Stimulated activated CD4-positive, alpha-beta T cell treated with anti-CD3 and anti-CD28 coated beads, Interleukin-1b, Interleukin-23, amount 100 ng/mL, for 1 hour (primary cell): ENCODE results near the gene GPATCH2.
"Not testable (repeated sequence)": the region's sequence is repeated elsewhere in the genome, so short reads cannot be mapped to it uniquely, and the experiment has no call there.

Experiments used
- DNase-seq, 2 donors: peaks; one replicate each; pipeline ENCODE4 v3.0.0-alpha.2; 2020; ENCODE audit warnings: low read depth in 2 of 2

Gene GPATCH2

DNA sequence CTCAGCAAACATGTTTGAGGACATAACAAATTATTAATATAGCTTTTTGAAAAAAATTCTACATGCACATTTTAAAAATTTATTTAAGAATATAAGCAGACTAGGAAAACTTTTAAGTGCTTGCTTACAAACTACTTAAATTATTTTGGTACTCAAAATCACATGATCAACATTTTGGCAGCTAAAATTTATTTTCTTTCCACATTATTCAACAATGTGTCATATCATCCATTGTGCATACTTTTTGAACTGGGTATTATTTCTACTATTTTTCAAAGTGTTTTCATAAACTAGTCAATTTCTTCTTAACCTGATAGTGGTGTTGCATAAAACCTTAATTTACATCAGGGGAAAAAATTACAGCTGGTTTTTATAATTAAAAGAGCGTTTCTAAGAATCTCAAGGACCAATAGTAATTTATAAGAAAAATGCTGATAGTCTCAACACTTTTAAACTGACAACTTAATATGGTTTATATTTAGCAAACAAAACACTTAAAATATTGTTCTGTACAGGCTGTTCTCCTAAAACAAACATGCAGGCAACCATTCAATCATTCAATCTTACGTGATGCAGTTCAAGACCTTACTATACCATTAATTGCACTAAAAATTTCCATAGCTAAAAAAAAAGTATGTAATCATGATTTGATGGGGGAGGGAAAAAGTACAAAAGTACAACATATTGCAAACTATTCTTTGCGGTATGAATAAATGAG is 105.0 kb downstream of the GPATCH2 start:
- DNase-seq: no peak

GRCh38 chr1:217524787-217525520 is 105.9 kb downstream of the GPATCH2 start:
- DNase-seq: no peak

GRCh38 chr1:217523921-217524320 is 107.0 kb downstream of the GPATCH2 start:
- not testable (repeated sequence) for DNase-seq

DNA sequence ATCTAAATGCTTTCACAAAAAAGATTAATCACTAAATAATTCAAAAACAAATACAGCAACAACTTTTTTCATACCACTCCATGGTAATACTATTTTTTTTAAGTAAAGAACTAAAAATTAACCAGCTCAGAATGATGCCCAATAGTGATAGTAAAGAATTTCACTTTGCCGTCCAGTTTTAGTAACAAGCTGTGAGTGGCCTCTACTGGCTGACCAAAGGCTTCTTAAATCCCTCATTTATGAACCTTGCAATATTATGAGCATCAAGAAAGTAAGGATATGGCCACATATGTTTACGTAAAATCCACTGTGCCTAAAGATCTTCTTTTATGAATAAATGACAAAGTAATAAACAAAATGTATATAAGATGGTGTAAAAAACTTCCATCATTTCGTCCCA is 108.6 kb downstream of the GPATCH2 start:
- no peak for DNase-seq

GRCh38 chr1:217521317-217521716 is 109.6 kb downstream of the GPATCH2 start:
- no peak for DNase-seq

- DNase-seq: no peak
Measured at GRCh38 chr1:217506878-217507277, 124.0 kb downstream of the GPATCH2 start.

DNA sequence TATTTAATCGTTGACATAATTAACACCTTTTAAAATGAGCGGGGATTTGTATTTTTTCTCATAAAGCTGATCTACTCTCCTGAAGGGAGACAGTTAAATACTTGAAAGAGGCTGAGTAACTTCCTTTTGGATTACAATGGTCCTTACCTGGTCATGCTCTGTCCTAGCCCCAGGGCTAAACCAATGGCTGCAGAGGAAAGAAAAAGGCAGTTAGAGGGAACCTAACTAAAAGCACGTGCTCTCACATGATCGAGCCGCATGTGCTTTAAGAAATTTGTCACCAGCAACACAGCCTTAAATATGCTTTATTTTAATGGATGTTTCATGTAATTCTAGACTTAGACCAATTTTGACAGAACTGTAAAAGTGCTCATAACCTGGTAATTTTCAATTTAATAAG is 132.7 kb downstream of the GPATCH2 start:
- no peak for DNase-seq

GRCh38 chr1:217495249-217495648 is 135.6 kb downstream of the GPATCH2 start:
- DNase-seq: no peak

DNA sequence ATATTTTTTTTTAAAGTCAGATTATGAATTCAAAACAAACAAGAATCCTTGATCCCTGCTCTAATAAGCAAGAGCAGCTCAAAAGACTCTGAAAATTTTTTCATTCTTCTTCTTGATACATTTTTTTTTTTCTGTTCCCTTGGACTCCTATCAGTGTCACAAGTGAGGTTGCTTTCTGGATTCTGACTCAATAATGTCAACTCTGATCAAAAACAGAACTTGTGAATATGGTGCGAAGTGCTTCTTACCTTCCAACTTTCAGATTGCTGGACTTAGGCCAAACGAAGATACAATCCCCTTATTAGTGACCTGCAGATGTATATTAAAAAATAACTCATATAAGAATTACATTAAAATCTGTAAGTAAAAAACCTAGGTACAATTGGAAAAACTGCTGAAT is 136.1 kb downstream of the GPATCH2 start:
- DNase-seq: no peak

DNA sequence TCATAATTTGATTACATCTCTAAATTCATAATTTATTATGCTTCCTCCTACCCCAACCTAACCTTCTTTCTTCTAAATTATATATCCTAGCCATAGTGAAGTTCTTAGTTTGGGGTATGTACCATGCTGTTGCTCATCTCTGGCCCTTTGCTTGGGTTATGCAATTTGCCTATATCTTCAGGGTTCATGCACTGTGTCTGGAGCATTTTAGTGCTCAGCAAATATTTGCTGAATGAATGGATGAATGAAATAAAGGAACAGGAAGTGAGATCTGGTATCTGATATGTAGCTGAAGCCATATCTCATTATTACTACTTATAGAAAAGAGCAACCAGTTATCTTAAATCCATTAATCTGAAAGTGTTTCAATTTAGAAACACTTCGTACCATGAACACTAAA is 137.6 kb downstream of the GPATCH2 start:
- DNase-seq: no peak

DNA sequence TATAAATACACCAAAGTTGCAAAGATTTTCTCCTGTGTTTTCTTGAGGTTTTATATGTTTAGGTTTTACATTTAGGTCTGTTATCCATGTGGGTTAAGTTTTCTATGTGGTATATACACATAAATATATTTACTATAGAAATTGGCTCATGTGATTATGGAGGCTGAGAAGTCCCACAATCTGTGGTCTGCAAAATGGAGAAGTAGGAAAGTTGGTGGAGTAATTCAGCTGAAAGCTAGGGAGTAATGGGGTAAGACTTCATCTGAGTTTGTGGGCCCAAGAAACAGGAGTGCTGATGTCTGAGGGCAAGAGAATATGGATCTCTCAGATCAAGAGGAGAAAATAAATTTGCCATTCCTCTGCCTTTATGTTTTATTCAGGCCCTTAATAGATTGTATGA is 146.0 kb downstream of the GPATCH2 start:
- DNase-seq: no peak

DNA sequence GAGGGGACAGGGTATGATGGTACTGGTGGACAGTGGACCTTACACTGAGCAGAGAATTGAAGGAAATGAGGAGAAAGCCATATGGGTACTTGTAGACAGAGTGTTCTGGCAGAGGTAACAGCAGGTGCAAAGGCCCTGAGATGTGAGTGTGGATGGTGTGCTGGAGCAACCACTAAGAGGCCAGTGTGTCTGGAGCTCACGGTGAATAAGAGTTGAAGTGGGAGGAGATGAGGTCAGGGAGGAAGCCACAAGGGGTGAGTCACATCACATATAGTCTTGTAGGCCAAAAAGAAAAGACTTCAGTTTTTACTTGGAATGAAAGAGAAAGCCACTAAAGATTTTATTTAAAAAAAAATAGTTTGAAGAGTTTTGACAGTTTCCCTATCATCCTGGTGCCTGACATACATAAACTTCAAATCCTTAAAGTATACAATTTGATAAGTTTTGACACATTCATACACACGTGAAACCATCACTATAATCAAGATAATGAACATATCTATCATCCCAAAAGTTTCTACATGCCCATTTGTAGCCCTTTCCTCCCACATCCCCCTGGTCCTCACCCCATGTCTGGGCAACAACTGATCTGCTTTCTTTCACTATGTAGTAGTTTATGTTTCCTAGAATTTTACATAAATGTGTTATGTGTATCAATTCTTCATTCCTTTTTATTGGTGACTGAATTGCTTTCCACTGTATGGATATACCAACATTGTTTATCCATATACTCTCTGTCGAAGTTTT is 148.4 kb downstream of the GPATCH2 start:
- DNase-seq: no peak

DNA sequence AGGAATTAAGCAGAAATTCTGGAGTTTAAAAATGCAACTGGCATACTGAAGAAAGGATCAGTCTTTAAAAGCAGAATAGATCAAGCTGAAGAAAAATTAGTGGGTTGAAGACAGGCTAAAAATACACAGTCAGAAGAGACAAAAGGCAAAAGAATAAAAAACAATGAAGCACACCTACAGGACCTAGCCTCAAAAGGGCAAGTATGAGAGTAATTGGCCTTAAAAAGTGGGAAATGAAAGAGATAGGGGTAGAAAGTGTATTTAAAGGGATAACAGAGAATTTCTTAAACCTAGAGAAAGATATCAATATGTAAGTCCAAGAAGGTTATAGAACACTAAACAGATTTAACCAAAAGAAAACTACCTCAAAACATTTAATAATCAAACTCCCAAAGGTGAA is 152.4 kb downstream of the GPATCH2 start:
- DNase-seq: no peak

- DNase-seq: no peak
Measured at GRCh38 chr1:217472915-217473314, 158.0 kb downstream of the GPATCH2 start.

DNA sequence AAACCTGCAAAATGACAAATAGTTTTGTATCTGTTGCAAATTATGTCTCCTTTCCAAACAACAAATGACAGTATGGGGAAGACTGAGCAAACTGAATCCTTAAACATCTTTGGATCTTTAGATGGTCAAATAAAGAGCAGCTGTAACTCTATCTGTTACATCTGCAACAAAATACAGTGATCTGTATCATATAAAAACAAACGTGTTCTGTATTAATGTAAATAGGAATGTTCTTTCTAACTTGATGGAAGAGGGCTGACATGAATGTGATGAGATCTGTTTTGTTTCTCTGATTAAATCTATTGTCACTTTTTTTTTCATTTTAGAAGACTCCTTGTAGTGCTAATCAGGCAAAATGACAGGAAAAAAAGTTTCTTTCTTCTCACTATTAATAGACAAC is 159.5 kb downstream of the GPATCH2 start:
- DNase-seq: no peak

GRCh38 chr1:217469983-217470382 is 160.9 kb downstream of the GPATCH2 start:
- no peak for DNase-seq

- no peak for DNase-seq
Measured at GRCh38 chr1:217465102-217465501, 165.8 kb downstream of the GPATCH2 start.

DNA sequence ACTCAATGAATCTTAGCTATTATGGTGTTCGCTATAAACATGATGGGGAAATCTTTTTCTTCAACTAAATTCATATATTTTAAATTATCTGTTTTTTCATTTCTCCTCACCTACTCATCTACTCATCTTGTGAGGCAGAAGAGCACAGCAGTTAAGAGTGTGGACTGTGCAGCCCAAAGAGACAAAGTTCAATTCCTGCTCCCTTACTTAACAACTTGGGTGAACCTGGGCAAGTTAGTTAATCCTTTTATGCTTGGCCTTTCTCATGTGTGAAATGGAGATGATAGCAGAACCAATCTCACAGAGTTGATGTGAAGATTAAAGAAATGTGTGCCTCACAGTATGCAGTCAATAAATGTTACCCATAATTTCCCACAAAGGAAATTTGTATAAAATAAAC is 168.2 kb downstream of the GPATCH2 start:
- no peak for DNase-seq

DNA sequence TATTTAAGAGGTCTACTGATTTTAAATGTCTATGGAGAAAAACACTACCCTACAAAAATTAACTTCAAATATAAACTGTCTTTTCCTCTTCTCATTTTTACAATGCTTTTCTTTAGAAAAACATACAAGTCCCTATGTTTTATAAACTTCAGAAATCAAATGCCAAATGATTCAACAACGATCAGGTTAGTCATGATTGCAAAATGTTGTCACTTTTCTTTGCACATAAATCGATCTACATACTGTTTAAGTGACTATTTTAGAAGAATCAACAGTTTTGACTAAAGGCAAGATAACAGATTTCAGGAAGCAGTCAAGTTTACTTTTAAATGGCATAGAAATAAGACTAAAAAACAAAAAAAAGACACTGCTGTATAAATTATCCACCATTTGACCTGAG is 168.7 kb downstream of the GPATCH2 start:
- no peak for DNase-seq

GRCh38 chr1:217457016-217457415 is 173.9 kb downstream of the GPATCH2 start:
- no peak for DNase-seq

DNA sequence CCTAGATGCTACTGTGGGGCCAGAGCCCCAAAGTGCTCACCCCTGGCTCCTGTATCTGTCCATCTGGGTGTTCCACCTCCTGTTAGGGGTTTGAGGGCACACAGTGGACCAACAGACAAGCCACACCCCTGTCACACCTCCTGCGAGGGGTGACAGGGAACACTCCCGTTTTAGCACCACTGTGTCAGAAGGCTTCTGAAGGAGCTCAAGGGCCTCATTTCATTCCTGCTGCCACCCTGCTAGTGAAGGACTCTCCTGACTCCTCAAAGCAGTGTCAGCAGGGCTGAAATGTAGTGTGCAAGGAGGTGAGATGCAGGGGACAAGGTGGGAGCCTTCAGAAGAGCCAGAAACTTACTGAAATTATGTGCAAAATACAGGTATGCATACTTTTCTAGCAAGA is 174.6 kb downstream of the GPATCH2 start:
- DNase-seq: no peak

DNA sequence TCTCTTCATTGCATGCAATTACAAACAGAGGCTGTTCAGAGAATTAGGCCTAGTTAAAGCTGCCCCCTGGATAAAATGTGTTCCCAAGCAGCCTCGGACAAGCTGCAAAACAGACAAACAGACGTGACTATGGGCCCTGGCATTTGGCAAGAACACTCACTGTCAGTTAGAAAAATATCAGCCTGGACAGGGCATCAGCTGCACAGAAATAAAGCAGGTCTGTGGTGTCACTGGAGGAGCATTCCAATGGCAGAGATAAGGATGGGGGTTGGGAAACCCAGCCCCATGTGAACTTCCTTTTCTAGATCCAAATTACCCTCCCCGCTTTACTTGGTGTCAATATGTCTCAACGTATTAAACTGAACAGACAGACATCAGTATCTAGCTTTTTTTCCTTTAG is 177.1 kb downstream of the GPATCH2 start:
- DNase-seq: no peak

DNA sequence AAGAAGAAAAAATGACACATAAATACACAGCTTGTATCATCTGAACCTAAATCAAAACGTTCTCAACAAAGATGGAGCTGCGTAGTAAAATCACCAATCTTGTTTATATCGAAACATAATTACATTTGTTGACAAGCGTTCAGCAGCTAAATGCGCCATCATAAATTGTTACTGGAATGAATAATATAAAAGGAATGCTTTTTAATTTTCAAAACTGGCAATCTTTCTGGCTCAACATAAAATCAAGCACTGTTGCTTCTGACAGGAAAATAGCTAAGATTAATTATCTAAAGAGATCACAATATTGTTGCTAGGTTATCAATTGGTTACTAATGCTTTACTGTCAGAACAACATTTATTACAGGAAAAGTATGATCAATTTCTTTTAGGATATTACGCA is 181.5 kb downstream of the GPATCH2 start:
- DNase-seq: no peak
